Neural cell (in vitro differentiated cells): Measurements from ENCODE around the gene ECM1. TPM values are rescaled to one million over a fixed set of nuclear protein-coding genes. Genes with fewer than 3 reads are reported as not detected.

Experiments
- H2AFZ ChIP-seq: fragments of 200-600, 300-800 bp; sonication (generic), shearing (Covaris generic); 2 replicates; pipeline ENCODE4 v1.6.0; 2014; ENCODE audit warnings: low read depth, mild to moderate bottlenecking, antibody characterized with exemption, low read length, moderate library complexity
- H3F3A ChIP-seq: fragments of 200-600 bp; shearing (Covaris generic); 2 replicates; pipeline ENCODE4 v1.6.1; 2016; ENCODE audit warnings: mild to moderate bottlenecking, moderate library complexity, mixed read lengths, antibody characterized with exemption, low read length; ENCODE audit not compliant: insufficient read depth, poor library complexity, severe bottlenecking
- H3K27ac ChIP-seq: fragments of 200-600, 300-800 bp; sonication (generic), shearing (Covaris generic); 2 replicates; pipeline ENCODE4 v1.5.1; 2014; ENCODE audit warnings: mild to moderate bottlenecking, low read length, moderate library complexity
- H3K27me3 ChIP-seq: fragments of 300-800, 200-600 bp; sonication (generic), shearing (Covaris generic); 2 replicates; pipeline ENCODE4 v1.6.0; 2014; ENCODE audit warnings: mild to moderate bottlenecking, low read depth, low read length, moderate library complexity; ENCODE audit not compliant: insufficient read depth
- H3K36me3 ChIP-seq: fragments of 300-800, 200-600 bp; sonication (generic), shearing (Covaris generic); 2 replicates; pipeline ENCODE4 v1.5.1; 2014; ENCODE audit warnings: mild to moderate bottlenecking, antibody characterized with exemption, low read length, moderate library complexity; ENCODE audit not compliant: insufficient read depth
- H3K4me2 ChIP-seq: fragments of 300-800, 200-600 bp; sonication (generic), shearing (Covaris generic); 2 replicates; pipeline ENCODE4 v1.6.0; 2014; ENCODE audit warnings: mild to moderate bottlenecking, low read length
- H3K4me3 ChIP-seq: fragments of 300-800, 200-600 bp; sonication (generic), shearing (Covaris generic); 2 replicates; pipeline ENCODE4 v1.5.1; 2014; ENCODE audit warnings: mild to moderate bottlenecking, low read length, moderate library complexity
- H3K79me2 ChIP-seq: fragments of 200-600 bp; shearing (Covaris generic); replicated peaks from 2 replicates; pipeline ENCODE4 v1.6.0; 2014; ENCODE audit warnings: mild to moderate bottlenecking, low read length, moderate library complexity; ENCODE audit not compliant: insufficient read depth
- H3K9ac ChIP-seq: fragments of 300-800, 200-600 bp; sonication (generic), shearing (Covaris generic); 2 replicates; pipeline ENCODE4 v1.6.1; 2016; ENCODE audit warnings: mild to moderate bottlenecking, low read length, mixed read lengths
- H3K9me2 ChIP-seq: fragments of 200-600 bp; shearing (Covaris generic); 2 replicates; pipeline ENCODE4 v1.6.1; 2016; ENCODE audit warnings: mild to moderate bottlenecking, low read length, mixed read lengths; ENCODE audit not compliant: insufficient read depth
- H3K9me3 ChIP-seq: fragments of 200-600, 300-800 bp; sonication (generic), shearing (Covaris generic); 2 replicates; pipeline ENCODE4 v1.6.1; 2016; ENCODE audit warnings: mild to moderate bottlenecking, mixed run types, low read length, moderate library complexity, mixed read lengths
- H4K20me1 ChIP-seq: fragments of 200-600 bp; shearing (Covaris generic); 2 replicates; pipeline ENCODE4 v1.6.1; 2016; ENCODE audit warnings: mild to moderate bottlenecking, mixed run types; ENCODE audit not compliant: insufficient read depth
- EP300 ChIP-seq: fragments of 450-650 bp; conservative IDR thresholded peaks from 2 replicates; pipeline ENCODE4 v1.6.1; 2014; ENCODE audit warnings: antibody characterized with exemption, mild to moderate bottlenecking, moderate library complexity; ENCODE audit not compliant: poor library complexity, severe bottlenecking
- EZH2 ChIP-seq: fragments of 200-600, 300-800 bp; shearing (Covaris generic), sonication (generic); IDR thresholded peaks from 2 replicates; pipeline ENCODE4 v1.6.1; 2014; ENCODE audit warnings: antibody characterized with exemption, low read length, borderline replicate concordance, mild to moderate bottlenecking; ENCODE audit not compliant: insufficient read depth, poor library complexity, severe bottlenecking
- MXI1 ChIP-seq: fragments of 450-650 bp; conservative IDR thresholded peaks from 2 replicates; pipeline ENCODE4 v1.6.1; 2014; ENCODE audit warnings: antibody characterized with exemption, mild to moderate bottlenecking; ENCODE audit not compliant: poor library complexity, severe bottlenecking
- POLR2AphosphoS5 ChIP-seq: IDR thresholded peaks from 2 replicates; pipeline ENCODE4 v1.6.1; 2012
- RAD21 ChIP-seq: fragments of 450-650 bp; conservative IDR thresholded peaks from 2 replicates; pipeline ENCODE4 v1.6.1; 2014; ENCODE audit warnings: antibody characterized with exemption, mild to moderate bottlenecking, moderate library complexity
- SMC3 ChIP-seq: fragments of 450-650 bp; conservative IDR thresholded peaks from 2 replicates; pipeline ENCODE4 v1.6.1; 2014; ENCODE audit warnings: antibody characterized with exemption, mild to moderate bottlenecking, moderate library complexity; ENCODE audit not compliant: poor library complexity
- TAF1 ChIP-seq: IDR thresholded peaks from 2 replicates; pipeline ENCODE4 v1.6.1; 2012; ENCODE audit warnings: low read depth
- polyA plus RNA-seq: library from polyadenylated mRNA; depleted of rRNA; stranded (reverse); fragments of >200 nt; gene quantifications from 2 replicates; pipeline ENCODE4 v1.2.3, GENCODE V29; 2014
- TF ChIP-seq, protein P1 (sequence below): fragments of 450-650 bp; IDR thresholded peaks from 2 replicates; pipeline ENCODE4 v1.5.1; 2014; ENCODE audit warnings: antibody characterized with exemption, mild to moderate bottlenecking, moderate library complexity; ENCODE audit not compliant: poor library complexity, severe bottlenecking
- TF ChIP-seq, protein P2 (sequence below): IDR thresholded peaks from 2 replicates; pipeline ENCODE4 v1.6.1; 2012; ENCODE audit warnings: borderline replicate concordance

ECM1 gene
- polyA plus RNA-seq, 1 donor from 2014 or later = 2.3 TPM

DNA sequence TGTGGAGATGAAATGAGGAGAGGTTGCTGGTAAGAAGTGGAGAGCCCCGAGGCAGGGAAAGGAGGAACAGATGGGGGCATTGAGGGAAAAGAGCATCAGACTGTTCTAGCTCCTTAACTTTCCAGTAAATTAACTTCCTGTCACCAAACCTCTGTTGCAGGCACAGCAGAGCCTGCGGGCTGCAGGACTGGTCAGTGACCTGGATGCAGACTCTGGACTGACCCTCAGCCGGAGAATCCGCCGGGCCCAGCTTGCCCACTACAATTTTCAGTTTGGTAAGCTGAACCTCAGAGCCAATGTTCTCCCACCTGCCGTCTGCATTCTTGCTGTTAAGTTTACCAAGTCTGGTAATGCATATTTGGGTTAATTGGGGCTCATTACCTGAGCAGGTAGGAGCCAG lies 2.5 kb upstream of the ECM1 start:
- H3K27ac ChIP-seq = no peak overlapping the region
- no peaks in the 10 kb centered on the region for H4K20me1 ChIP-seq
- H3K9ac ChIP-seq = no peak overlapping the region
- H3K27me3 ChIP-seq = no peaks in the 10 kb centered on the region
- H3K36me3 ChIP-seq = no peaks in the 10 kb centered on the region
- H3K9me2 ChIP-seq = no peaks in the 10 kb centered on the region
- no peak overlapping the region for H3K4me3 ChIP-seq
- H3K4me2 ChIP-seq = no peak overlapping the region
- no peaks in the 10 kb centered on the region for H3K9me3 ChIP-seq
- no peaks in the 10 kb centered on the region for H3F3A ChIP-seq
- H3K79me2 ChIP-seq = no peaks in the 10 kb centered on the region
- no peak overlapping the region for H2AFZ ChIP-seq
- TF ChIP-seq SMC3 = no peak
- no peak for TF ChIP-seq POLR2AphosphoS5
- no peak for TF ChIP-seq RAD21
- no peak for TF ChIP-seq EZH2
- TF ChIP-seq MXI1 = no peak
- TF ChIP-seq TAF1 = no peak
- TF ChIP-seq, protein P1, sequence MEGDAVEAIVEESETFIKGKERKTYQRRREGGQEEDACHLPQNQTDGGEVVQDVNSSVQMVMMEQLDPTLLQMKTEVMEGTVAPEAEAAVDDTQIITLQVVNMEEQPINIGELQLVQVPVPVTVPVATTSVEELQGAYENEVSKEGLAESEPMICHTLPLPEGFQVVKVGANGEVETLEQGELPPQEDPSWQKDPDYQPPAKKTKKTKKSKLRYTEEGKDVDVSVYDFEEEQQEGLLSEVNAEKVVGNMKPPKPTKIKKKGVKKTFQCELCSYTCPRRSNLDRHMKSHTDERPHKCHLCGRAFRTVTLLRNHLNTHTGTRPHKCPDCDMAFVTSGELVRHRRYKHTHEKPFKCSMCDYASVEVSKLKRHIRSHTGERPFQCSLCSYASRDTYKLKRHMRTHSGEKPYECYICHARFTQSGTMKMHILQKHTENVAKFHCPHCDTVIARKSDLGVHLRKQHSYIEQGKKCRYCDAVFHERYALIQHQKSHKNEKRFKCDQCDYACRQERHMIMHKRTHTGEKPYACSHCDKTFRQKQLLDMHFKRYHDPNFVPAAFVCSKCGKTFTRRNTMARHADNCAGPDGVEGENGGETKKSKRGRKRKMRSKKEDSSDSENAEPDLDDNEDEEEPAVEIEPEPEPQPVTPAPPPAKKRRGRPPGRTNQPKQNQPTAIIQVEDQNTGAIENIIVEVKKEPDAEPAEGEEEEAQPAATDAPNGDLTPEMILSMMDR = no peak
- TF ChIP-seq, protein P2, sequence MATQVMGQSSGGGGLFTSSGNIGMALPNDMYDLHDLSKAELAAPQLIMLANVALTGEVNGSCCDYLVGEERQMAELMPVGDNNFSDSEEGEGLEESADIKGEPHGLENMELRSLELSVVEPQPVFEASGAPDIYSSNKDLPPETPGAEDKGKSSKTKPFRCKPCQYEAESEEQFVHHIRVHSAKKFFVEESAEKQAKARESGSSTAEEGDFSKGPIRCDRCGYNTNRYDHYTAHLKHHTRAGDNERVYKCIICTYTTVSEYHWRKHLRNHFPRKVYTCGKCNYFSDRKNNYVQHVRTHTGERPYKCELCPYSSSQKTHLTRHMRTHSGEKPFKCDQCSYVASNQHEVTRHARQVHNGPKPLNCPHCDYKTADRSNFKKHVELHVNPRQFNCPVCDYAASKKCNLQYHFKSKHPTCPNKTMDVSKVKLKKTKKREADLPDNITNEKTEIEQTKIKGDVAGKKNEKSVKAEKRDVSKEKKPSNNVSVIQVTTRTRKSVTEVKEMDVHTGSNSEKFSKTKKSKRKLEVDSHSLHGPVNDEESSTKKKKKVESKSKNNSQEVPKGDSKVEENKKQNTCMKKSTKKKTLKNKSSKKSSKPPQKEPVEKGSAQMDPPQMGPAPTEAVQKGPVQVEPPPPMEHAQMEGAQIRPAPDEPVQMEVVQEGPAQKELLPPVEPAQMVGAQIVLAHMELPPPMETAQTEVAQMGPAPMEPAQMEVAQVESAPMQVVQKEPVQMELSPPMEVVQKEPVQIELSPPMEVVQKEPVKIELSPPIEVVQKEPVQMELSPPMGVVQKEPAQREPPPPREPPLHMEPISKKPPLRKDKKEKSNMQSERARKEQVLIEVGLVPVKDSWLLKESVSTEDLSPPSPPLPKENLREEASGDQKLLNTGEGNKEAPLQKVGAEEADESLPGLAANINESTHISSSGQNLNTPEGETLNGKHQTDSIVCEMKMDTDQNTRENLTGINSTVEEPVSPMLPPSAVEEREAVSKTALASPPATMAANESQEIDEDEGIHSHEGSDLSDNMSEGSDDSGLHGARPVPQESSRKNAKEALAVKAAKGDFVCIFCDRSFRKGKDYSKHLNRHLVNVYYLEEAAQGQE = no peak
- no peak for TF ChIP-seq EP300

DNA sequence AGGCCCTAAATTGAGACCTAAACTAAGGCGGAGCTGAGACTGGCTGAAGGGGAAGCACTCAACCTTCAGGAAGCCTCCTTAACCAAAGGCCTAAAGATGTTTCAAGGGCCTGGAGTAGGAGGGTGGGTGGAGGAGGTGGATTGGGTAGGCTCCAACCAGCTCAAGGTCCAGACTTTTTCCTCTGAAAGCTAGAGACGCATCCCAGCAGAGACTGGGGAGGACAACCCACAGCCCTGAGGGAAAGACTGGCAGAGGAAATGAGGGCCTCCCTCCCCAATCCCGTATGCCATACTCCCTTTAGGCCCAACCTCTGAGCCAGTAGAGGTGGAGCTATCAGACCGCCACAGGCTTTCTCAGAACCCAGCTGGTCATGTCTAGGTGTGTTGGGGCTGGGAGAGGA lies 1.1 kb downstream of the ECM1 start:
- no peaks in the 10 kb centered on the region for H4K20me1 ChIP-seq
- no peak for TF ChIP-seq TAF1
- TF ChIP-seq, protein P1 = no peak
- no peak for TF ChIP-seq RAD21
- TF ChIP-seq EZH2 = no peak
- no peak for TF ChIP-seq MXI1
- TF ChIP-seq EP300 = no peak
- TF ChIP-seq, protein P2 = no peak
- no peak for TF ChIP-seq POLR2AphosphoS5
- no peak for TF ChIP-seq SMC3
- H3K9me3 ChIP-seq = no peaks in the 10 kb centered on the region
- H3K79me2 ChIP-seq = no peaks in the 10 kb centered on the region
- no peaks in the 10 kb centered on the region for H3K36me3 ChIP-seq
- no peak overlapping the region for H3K9ac ChIP-seq
- no peak overlapping the region for H3K4me2 ChIP-seq
- H2AFZ ChIP-seq = no peak overlapping the region
- H3K4me3 ChIP-seq = no peak overlapping the region
- H3K27ac ChIP-seq = no peak overlapping the region
- no peaks in the 10 kb centered on the region for H3K9me2 ChIP-seq
- H3K27me3 ChIP-seq = no peaks in the 10 kb centered on the region
- no peaks in the 10 kb centered on the region for H3F3A ChIP-seq
